K562 (cell line): ENCODE data around the gene IL11. TPM values are rescaled to one million over a fixed set of nuclear protein-coding genes. Genes with fewer than 3 reads are reported as not detected.
A peak's percentile ranks its signal among the peaks of the same experiment; 100 is the strongest.

Experiments
- ATAC-seq: fragments of 200-7000 bp; cut with Tn5 transposase; 3 replicates; pipeline ENCODE4 v1.9.1; 2020; ENCODE audit warnings: moderate library complexity
- BruUV-seq: library from RNA; stranded (reverse); fragments of 400-500 nt; replicated peaks from 2 replicates; lab custom pipeline; 2021; lab: Mats Ljungman, UMichigan
- CTCF ChIA-PET: fragments of 300-600 bp; formaldehyde crosslinking; extraction: SDS; loops from one replicate; lab custom pipeline; 2021; ENCODE audit warnings: low intra/inter-chr PET ratio; lab: Yijun Ruan, JAX
- POLR2A ChIA-PET: fragments of 300-600, 350-650 bp; sonication (Branson Sonifier 250); formaldehyde crosslinking; extraction: SDS; loops from one replicate; lab custom pipeline; 2021; ENCODE audit warnings: antibody characterized with exemption, inconsistent platforms; lab: Yijun Ruan, JAX
- DNase-seq, 4 experiments: peaks; one replicate each; pipeline versions ENCODE4 v3.0.0 to v3.0.0-alpha.2; 2011 to 2018; ENCODE audit warnings: low spot score in 3 of 4, mixed read lengths in 3 of 4; ENCODE audit errors: extremely low read depth in 1 of 4
- FAIRE-seq: peaks from 2 replicates; lab custom pipeline; 2011; peaks lifted over from hg19 to GRCh38; lab: Jason Lieb, UNC
- H2AFZ ChIP-seq: 2 replicates; pipeline ENCODE4 v1.6.0; 2011; ENCODE audit warnings: low read depth, low read length, control low read depth, inconsistent platforms
- H3K27ac ChIP-seq: fragments of 200-600 bp; 3 replicates; pipeline ENCODE4 v1.8.0; 2011; ENCODE audit warnings: low read depth, mild to moderate bottlenecking, control low read depth, inconsistent platforms, low read length, moderate library complexity, mixed read lengths; ENCODE audit errors: extremely low read depth
- H3K27me3 ChIP-seq, 2 experiments: fragments of 300-600 bp in 1 of 2; 2 replicates in 1 of 2; 3 replicates in 1 of 2; pipeline versions ENCODE4 v1.6.0 to v1.8.0; 2011; ENCODE audit warnings: inconsistent platforms in 2 of 2, low read length in 2 of 2, mild to moderate bottlenecking in 1 of 2, mixed read lengths in 1 of 2, moderate library complexity in 1 of 2; ENCODE audit not compliant: control insufficient read depth in 2 of 2, insufficient read depth in 2 of 2
- H3K36me3 ChIP-seq: fragments of 300-600 bp; 3 replicates; pipeline ENCODE4 v1.8.0; 2011; ENCODE audit warnings: mild to moderate bottlenecking, low read length, inconsistent platforms; ENCODE audit not compliant: control insufficient read depth, insufficient read depth
- H3K4me1 ChIP-seq, 2 experiments: fragments of 200-600 bp in 1 of 2; replicated peaks in 1 of 2; 2 replicates in 1 of 2; 3 replicates in 1 of 2; pipeline versions ENCODE4 v1.5.1 to v1.8.0; 2011; ENCODE audit warnings: inconsistent platforms in 2 of 2, low read length in 2 of 2, mild to moderate bottlenecking in 1 of 2, mixed read lengths in 1 of 2, moderate library complexity in 1 of 2; ENCODE audit not compliant: control insufficient read depth in 2 of 2, insufficient read depth in 2 of 2
- H3K4me2 ChIP-seq: 2 replicates; pipeline ENCODE4 v1.6.1; 2011; ENCODE audit warnings: low read length, control low read depth, inconsistent platforms, mixed read lengths; ENCODE audit not compliant: insufficient read depth
- H3K4me3 ChIP-seq: fragments of 200-600 bp; sonication (generic), shearing (Covaris generic); 2 replicates; pipeline ENCODE4 v1.5.1; 2016; ENCODE audit warnings: control low read depth, inconsistent platforms
- H3K79me2 ChIP-seq: fragments of 200-600 bp; 3 replicates; pipeline ENCODE4 v1.8.0; 2011; ENCODE audit warnings: low read length, inconsistent platforms; ENCODE audit not compliant: control insufficient read depth, insufficient read depth
- H3K9ac ChIP-seq, 2 experiments: 2 replicates each; pipeline versions ENCODE4 v1.6.0 to v1.6.1; 2011; ENCODE audit warnings: low read depth in 2 of 2, low read length in 2 of 2, control low read depth in 1 of 2, inconsistent platforms in 1 of 2, mild to moderate bottlenecking in 1 of 2, mixed read lengths in 1 of 2; ENCODE audit not compliant: insufficient read depth in 1 of 2
- H3K9me1 ChIP-seq: one replicate; pipeline ENCODE4 v1.6.0; 2011; ENCODE audit warnings: inconsistent platforms, mild to moderate bottlenecking, low read length, moderate library complexity; ENCODE audit not compliant: control insufficient read depth, insufficient read depth
- H3K9me3 ChIP-seq: replicated peaks from 2 replicates; pipeline ENCODE4 v1.5.1; 2011; ENCODE audit warnings: low read depth, low read length, inconsistent platforms; ENCODE audit not compliant: control insufficient read depth, insufficient read depth
- H4K20me1 ChIP-seq: replicated peaks from 2 replicates; pipeline ENCODE4 v1.6.1; 2011; ENCODE audit warnings: low read length, inconsistent platforms, mixed read lengths; ENCODE audit not compliant: control insufficient read depth, insufficient read depth
- GATA2 ChIP-seq: sonication (generic); formaldehyde crosslinking; IDR thresholded peaks from 2 replicates; pipeline ENCODE4 v1.4.0; 2020; ENCODE audit warnings: mild to moderate bottlenecking, missing genetic modification reagents
- KLF10 ChIP-seq: fragments of 250-450 bp; sonication (Bioruptor Pico); IDR thresholded peaks from 2 replicates; pipeline ENCODE4 v1.6.1; 2021; ENCODE audit warnings: matching md5 sums
- NR0B1 ChIP-seq: fragments of 450-650 bp; IDR thresholded peaks from one replicate; pipeline ENCODE4 v1.6.1; 2018; ENCODE audit warnings: mild to moderate bottlenecking, moderate library complexity; ENCODE audit not compliant: partially characterized antibody
- ZBTB7A ChIP-seq: IDR thresholded peaks from 2 replicates; pipeline ENCODE4 v1.6.1; 2011; ENCODE audit warnings: low read depth, mild to moderate bottlenecking, low read length, moderate library complexity, borderline replicate concordance; ENCODE audit not compliant: control insufficient read depth
- ZNF184 ChIP-seq: sonication (generic); formaldehyde crosslinking; IDR thresholded peaks from 2 replicates; pipeline ENCODE4 v1.5.0; 2020; ENCODE audit warnings: missing genetic modification reagents
- ZNF445 ChIP-seq: fragments of 250-450 bp; sonication (Bioruptor Pico); IDR thresholded peaks from 2 replicates; pipeline ENCODE4 v1.4.0; 2020; ENCODE audit warnings: low read depth, mild to moderate bottlenecking, moderate library complexity
- WGBS: fragments of 100-300 bp; shearing (Covaris generic); methylation state at CpG from one replicate; pipeline ENCODE4 v1.1.6; 2016; ENCODE audit warnings: low coverage, mixed read lengths; ENCODE audit not compliant: insufficient coverage; ENCODE audit errors: missing lambda C conversion rate; 5-methylcytosine and 5-hydroxymethylcytosine counted together
- in situ Hi-C: fragments of 300-500 bp; cut with MboI; formaldehyde crosslinking; loops from 4 replicates; pipeline ENCODE4 v1.15.0; 2018; ENCODE audit warnings: inconsistent platforms, mixed read lengths
- intact Hi-C: fragments of 100-400 bp; cut with micrococcal nuclease; formaldehyde crosslinking; loops from 2 replicates; pipeline ENCODE4 v1.14.2; 2022
- polyA plus RNA-seq, 8 experiments: library from polyadenylated mRNA; depleted of rRNA in 4 of 8; stranded (reverse) in 5 of 8; unstranded in 3 of 8; fragments of >200 nt; fragmentation: Nextera tagmentation in 2 of 8; fragmentation: Illumina TruSeq in 1 of 8; extraction: Ambion mirVana in 2 of 8; extraction: Trizol in 1 of 8; gene quantifications; 2 replicates each; pipeline versions ENCODE4 v1.2.1 to v1.2.3, GENCODE V29; 2011 to 2014; ENCODE audit warnings: inconsistent platforms in 1 of 8, missing spikeins in 1 of 8
- total RNA-seq, 7 experiments: library from RNA; depleted of rRNA in 6 of 7; stranded (reverse); fragments of >200 nt in 6 of 7; fragmentation: Illumina TruSeq in 2 of 7; extraction: Trizol in 2 of 7; gene quantifications; 2 replicates each; pipeline versions ENCODE4 v1.2.1 to v1.2.3, GENCODE V29; 2011 to 2021; ENCODE audit warnings: low replicate concordance in 1 of 7

Gene IL11
- total and polyA plus RNA-seq, 9 of the 15 experiments (the other 6 are each of a cell fraction or from before 2014, with no cell fraction given) = 0.04 to 0.42 (median 0.06) TPM; not detected in 6

- Histone ChIP-seq H3K4me3 (no peak overlapping the region), H3K9me1 (no peaks in the 10 kb centered on the region), H3K4me1 (peaks cover 0 to 51% of the 10 kb centered on the region in 2 experiments; a peak in 3 of 5 replicates), H3K36me3 (no peaks in the 10 kb centered on the region), H3K9ac (peak overlapping the region in 1 of 2 experiments; percentile 26; a peak in 1 of 4 replicates), H3K4me2 (no peak overlapping the region), H2AFZ (no peak overlapping the region), H4K20me1 (0 out of 2 replicates have a peak, but pooled peaks cover 3% of the 10 kb centered on the region), H3K79me2 (no peaks in the 10 kb centered on the region), H3K27me3 (peaks cover 11% of the 10 kb centered on the region in 2 experiments; a peak in 4 of 5 replicates), H3K27ac (no peak overlapping the region), H3K9me3 (no peaks in the 10 kb centered on the region)
- no peak for FAIRE-seq
- intact Hi-C loops (no loop called here), in situ Hi-C loops (no loop called here)
- BruUV-seq = no TSS peak
- no peak for DNase-seq
- TF ChIP-seq ZBTB7A (peak; percentile 32; the same call in 1 of the 2 replicates), ZNF184 (CRISPR knock-in tag) (no peak)
- WGBS = 63% methylated on average over 4 of the region's 16 CpGs
- ChIA-PET POLR2A (interaction anchor here (0.7 to 1.5 kb wide), 3 partner anchors 20 to 38 kb away, joined by 3 to 6 read pairs (median 5); no protein-coding TSS in a partner anchor), CTCF (no interaction called here)
- ATAC-seq = no peak
Observed at GRCh38 chr19:55368106-55368505, 2.2 kb downstream of the IL11 start.

GRCh38 chr19:55366790-55367189 is 3.5 kb downstream of the IL11 start:
- no peak for TF ChIP-seq KLF10 (CRISPR knock-in tag)
- TF ChIP-seq NR0B1 = no peak
- no peak for TF ChIP-seq GATA2
- TF ChIP-seq ZNF445 = no peak
- 0 out of 2 replicates have a peak, but pooled peaks cover 3% of the 10 kb centered on the region for H4K20me1 ChIP-seq
- H2AFZ ChIP-seq = no peak overlapping the region
- H3K27ac ChIP-seq = no peak overlapping the region
- H3K9me1 ChIP-seq = no peaks in the 10 kb centered on the region
- peaks cover 11% of the 10 kb centered on the region in 2 experiments; a peak in 3 of 5 replicates for H3K27me3 ChIP-seq
- 73% methylated on average over 3 of the region's 3 CpGs for WGBS
- no peak overlapping the region; a peak in 1 of 4 replicates for H3K9ac ChIP-seq
- H3K79me2 ChIP-seq = no peaks in the 10 kb centered on the region
- ChIA-PET CTCF (no interaction called here), POLR2A (interaction anchor here (0.7 to 1.3 kb wide), 3 partner anchors 11 to 21 kb away, joined by 3 to 5 read pairs (median 4); no protein-coding TSS in a partner anchor)
- DNase-seq = no peak
- no peak overlapping the region for H3K4me2 ChIP-seq
- no peaks in the 10 kb centered on the region for H3K36me3 ChIP-seq
- intact Hi-C loops = no loop called here
- ATAC-seq = no peak
- no TSS peak for BruUV-seq
- no peaks in the 10 kb centered on the region for H3K9me3 ChIP-seq
- FAIRE-seq = no peak
- in situ Hi-C loops = no loop called here
- no peak overlapping the region for H3K4me3 ChIP-seq
- peaks cover 0 to 53% of the 10 kb centered on the region in 2 experiments; a peak in 3 of 5 replicates for H3K4me1 ChIP-seq
